NCI-H1105 (cell line): ENCODE data around the gene SLC22A3.
A peak's percentile ranks its signal among the peaks of the same experiment; 100 is the strongest.

Experiments used
- DNase-seq: peaks from one replicate; lab custom pipeline; 2025; lab: John Stamatoyannopoulos, UW

The SLC22A3 gene

DNA sequence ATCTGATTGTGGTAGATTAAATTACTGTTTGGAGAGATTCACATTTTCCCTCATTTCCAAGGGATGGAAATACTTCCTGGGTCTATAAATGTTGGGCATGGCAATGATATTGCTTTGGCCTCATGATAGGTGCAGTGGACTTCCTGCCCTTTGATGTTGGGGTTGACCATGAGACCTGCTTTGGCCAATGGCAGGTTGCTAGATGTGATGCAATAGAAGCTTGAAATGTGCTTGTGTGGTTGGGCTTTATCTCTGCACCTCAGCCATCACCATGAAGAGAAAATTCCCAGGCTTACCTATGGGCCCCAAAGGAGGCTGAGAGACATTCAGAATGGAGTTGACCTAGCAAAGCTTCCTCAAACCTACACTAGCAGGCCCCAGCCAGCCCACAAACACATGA is 69.4 kb downstream of the SLC22A3 start:
- DNase-seq, result no peak

DNA sequence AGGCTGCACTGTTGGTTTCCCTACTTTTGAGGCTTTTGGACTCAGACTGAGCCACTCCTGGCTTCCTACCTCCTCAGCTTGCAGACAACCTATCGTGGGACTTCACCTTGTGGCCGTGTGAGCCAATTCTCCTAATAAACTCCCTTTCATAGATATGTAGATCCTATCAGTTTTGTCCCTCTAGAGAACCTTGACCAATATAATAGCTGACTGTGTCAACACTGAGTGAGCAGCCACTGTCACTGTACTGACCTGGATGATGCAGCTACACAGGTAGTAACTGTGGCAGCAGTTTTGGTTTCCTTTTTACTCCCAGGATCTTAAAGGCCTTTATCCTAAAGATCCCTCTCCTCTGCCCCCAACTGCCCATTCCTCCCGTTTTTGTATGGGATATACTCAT is 70.2 kb downstream of the SLC22A3 start:
- DNase-seq, result no peak

DNA sequence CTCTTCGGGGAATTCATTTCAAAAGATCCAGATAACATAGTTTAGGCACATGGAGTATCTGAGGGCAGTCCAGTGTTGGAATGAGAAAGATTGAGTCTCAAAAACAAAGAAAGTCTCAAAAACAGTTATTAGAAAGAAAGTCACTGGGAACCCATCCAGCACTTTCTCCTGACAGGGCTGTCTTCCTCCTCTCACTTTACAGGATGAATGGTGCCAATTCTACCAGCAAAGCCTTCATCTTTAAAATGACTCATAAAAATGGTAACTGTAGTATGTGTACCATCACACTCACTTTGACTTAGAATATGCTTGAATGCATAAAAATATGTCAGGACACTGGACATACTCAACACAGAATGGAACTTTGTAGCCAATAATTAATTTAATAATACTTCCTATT is 71.3 kb downstream of the SLC22A3 start:
- no peak for DNase-seq

DNA sequence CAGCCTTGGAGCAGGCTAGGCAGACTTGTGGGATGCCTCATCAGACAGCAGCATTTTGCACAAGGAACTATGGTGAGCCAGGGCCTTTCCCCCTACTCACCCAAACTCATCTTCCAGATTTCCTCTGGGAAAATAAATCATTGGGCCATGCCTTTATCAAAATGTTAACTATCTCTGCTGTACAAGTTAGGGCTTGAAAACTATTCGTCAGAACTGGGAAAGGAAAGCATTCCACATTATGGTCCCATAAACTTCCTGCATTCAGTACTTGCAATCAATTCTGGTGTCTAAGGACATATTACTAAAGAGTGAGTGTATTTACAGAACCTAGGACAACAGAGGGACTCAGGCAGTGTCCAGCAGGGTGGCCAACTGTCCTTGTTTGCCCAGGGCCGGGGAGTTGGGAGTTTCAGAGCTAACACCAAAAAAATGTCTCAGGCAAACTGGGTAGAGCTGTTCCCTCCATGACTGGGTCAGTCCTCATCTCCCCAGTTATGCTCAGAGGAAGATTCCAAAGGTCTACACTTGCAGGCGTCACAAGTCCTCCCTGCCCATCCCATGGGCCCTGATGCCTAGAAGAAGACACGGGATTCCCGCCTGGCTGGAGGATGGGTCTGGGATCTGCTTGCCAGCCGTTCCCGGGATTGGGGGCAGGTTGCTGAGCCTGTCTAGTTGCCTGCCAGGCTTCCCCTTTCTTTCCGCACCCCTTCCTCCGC is 72.2 kb downstream of the SLC22A3 start:
- DNase-seq, result no peak

DNA sequence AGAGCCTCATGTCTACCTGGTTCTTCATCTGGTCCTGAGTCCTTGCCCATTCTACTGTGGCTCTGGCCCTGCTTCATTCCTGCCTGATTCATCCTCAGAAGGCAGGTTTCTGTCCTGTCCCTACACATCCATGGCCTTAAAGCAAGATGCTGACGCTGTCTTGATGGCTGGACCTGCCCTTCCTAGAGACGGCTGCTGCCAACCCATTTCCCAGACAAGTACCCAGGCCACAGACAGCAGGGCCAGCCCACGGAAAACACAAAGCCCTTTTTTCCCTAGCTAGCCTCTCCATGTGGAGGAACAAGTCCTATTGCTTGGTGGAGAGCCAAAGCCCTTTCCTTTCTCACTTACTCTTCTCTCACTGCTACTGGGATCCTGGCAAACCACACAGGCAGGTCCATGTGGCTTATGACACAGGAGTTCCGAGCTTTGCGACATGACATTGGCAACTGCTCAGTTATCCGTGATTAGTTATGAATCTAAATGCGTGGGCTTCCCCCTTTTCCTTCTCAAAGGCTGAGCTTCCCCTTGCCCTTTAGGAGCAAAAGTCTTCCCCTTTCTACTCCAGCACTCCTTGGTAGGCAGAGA is 72.9 kb downstream of the SLC22A3 start:
- no peak for DNase-seq

DNA sequence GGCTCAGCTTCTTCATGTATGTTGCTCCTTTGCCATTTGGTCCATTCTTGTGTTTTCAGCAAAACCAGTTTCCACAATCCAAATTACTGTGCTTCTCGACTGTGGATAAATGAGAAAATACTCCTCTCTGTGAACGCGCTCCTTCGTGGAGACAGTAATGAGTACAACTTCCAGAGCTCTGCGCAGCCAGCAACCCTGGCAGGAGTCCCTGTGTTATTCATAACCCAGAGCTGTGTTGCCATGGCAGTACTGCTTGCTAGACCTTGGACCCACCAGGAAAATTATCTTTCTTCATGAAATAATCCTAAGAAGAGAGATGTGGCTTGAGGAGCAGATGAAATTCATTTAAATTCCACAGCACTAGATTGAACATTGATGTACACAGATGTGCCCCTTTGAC is 73.7 kb downstream of the SLC22A3 start:
- DNase-seq, result no peak

DNA sequence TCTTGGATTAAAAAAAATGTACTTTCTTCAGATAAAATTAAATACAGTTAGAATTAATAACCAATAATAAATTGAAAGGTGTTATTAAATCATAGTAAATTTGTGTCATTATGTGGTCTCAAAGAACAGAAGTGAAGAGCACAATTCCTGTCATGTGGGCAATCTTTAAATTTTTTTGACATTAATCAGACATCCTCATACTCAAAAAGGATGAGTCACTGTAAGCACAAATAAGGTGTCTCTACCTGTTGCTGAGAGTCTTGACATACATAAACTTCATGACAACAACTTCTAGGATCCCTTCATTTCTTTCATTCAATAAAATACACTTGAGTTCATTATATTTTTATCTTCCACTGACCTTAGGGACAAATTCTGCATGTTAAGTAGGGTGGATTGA is 76.1 kb downstream of the SLC22A3 start:
- no peak for DNase-seq

DNA sequence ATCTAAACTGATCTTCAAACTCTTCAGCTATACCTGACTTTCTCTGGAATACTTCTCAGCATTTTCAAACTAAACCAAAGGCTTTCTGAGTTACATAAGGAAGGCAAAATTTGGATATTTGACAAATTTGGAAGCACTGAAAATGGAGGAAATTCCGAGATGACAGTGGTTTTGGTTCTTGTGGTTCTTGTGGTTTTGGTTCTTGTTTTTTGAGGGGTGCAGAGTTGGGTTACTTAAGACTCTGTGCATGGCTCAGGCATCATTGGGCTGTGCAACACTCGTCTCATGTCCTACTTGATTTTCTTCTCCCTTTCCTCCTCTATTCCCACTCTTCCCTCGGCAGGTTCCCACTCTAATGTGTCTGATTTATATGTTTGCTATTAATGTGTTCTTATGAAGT is 78.0 kb downstream of the SLC22A3 start:
- no peak for DNase-seq

DNA sequence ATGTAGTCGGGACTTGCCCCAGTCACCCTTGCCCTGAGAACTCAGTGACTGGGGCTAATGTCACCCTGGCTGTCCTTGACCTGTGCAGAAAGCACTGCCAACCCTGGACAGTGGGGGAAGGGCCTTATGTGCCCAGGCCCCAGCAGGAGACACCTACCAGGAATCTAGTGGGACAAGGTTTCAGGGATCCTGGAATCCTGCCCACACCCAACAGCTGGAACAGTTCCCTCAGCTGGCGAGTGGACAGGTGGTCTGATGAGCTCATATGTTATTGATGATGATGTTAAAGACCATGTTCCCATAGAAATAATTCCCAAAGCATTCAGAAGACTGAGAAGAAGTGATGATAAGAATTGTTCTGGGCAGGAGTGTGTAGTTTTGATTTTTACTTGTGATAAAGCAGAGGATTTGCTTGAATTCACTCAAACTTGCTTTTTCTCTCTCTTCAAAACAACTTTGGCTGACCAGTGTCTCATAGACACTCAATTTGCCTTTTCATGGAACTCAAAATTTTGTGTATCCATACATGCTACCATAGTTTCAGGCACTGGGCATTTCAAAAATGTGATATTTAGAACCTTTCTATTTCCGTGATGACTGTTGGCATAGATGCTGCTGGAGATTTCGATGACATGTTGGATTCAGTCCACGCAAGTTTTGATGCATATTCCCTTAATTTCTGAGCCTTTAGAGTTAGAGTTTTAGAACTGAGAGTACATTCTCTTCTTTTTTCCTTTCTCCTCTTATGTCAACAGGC is 79.3 kb downstream of the SLC22A3 start:
- peak; percentile 5 for DNase-seq

DNA sequence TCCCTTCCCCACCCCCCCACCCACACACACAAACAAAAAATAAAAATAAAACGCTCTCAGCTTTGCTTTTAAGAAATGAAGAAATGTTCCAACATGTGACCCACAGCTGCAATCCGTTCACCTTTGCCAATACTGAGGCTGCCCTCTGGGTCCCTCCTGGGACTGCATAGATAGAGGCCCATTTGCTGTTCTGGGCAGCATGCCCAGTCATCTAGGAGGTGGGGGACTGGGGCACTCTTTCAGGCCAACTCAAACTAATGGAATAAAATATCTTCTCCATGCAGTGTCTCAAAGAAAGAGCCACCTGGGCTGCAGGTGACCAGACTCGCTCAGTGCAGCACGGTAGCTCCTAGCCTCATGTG is 79.9 kb downstream of the SLC22A3 start:
- peak; percentile 94 for DNase-seq

DNA sequence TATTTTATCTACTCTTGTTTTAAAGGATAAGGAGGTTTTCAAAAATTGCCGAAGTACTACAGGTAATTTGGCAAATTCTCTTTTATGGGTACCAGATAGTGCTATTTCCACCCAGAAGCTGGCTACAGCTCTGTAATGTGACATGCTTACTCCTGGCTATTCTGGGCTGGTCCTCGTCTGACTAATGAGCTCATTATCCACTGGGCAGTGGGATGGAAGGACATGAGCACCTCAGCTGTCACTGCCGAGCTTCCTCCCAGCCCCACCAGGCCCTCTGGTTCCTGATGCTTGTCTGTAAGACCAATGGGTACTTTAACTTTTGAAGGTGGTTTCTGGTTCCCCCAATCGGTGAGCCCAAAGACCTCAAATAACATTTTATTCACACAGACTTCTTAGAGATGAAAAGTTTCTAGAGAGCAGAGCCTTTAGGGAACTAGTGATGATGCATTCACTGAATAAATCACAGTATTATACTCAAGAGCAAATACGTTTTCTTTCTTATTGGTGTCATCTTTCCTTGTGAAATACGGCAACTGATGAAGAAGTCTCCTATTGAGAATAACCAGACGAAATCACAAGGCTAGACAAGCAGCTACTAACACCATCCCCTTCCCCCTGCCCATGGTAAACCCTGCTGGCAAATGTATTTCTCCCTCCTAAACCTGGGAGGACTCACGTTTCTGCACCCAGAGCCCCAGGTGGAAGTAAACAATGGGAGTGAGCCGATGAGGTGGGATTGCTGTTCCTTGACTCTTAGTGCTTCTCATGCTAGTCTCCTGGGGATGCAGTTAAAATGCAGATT is 80.8 kb downstream of the SLC22A3 start:
- DNase-seq, result no peak

DNA sequence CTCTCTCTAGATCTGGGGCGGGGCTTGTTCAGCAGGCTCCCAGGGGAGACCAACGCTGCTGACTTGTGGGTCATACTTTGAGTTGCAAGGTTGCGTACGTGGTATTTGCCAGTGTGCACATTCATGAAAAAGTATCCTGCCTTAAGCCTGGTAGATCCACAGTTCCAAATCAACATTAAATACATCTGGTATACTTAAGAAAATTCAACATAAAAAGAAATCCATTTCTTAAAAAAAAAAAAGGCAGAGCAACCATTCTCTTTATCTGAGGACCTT is 81.4 kb downstream of the SLC22A3 start:
- no peak for DNase-seq

DNA sequence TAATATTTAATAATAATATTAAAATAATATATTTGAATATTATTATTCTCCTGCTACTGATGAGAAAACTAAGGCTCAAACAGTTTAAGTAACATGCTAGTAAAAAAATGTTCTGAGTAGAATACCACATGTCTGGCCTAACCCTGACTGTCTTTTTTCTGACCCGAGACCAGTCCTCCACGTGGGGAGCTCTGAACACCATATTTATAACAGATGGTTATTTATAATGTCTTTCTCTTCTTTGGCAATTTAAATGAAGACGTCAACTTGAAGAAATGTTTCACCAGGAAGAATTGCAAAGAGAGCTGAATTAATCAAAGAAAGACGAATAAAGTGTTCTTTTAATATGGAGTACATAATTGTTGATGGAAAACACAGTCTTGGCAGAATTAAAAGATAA is 82.0 kb downstream of the SLC22A3 start:
- no peak for DNase-seq

DNA sequence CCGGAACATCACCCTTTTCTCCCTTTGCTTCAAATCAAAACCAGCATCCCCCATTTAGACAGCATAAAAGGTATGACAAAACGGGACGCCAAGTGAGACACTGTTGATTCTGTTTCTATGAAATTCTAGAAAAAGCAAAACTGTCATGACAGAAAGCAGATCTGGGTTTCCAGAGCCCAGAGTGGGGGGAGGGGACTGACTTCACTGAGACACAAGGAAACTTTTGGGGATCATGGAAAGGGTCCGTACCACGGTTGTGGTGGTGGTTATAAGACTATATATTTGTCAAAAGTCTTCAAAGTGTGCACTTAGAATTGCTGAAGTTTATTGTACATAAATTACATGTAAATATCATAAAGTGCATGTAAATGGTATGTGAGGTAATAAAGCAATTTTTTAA is 82.6 kb downstream of the SLC22A3 start:
- no peak for DNase-seq

DNA sequence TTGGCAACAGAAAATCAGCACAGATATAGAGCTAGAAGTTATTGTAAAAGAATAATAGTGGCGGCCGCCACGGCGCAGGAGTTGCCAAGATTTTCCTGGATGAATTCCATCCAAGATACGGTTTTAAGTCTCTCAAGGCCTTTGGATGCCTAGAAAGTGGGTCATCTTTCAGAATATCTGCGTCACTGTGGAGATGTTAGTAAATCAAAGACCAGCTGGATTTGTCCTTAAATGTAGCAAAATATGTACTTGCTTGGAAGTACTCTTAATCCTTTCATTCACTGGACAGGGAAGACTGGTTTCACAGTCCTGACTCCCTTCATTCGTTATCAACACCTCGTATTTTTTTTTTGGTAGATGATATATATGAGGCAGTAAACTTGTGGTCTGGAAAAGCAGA is 83.0 kb downstream of the SLC22A3 start:
- no peak for DNase-seq

DNA sequence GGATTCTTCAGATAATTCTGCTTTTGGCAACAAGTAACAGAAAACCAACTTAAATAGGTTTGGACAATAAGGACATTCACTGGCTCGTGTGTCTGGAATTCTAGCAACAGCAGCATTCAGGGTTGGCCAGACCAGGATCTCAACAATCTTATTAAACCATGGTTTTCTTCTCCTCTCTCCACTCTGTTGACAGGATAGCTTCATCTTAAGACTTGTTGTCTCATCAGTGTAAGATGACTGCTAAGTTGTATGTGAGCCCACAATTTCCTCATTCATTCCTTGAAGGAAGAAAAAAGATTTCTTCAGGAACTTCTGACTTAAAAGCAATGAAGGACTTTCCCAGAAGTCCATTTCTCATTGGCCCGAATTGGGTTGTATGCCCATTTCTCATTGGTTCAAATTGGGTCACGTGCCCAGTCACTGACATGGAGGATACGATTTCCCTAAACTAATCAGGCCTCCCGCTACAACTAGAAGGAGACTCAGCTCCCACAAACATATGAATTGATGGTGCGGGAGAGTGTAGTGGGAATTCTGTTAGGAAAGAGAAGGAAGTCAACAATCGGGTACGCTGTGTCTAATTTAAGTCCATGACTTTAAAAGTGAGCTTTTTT is 83.7 kb downstream of the SLC22A3 start:
- no peak for DNase-seq

DNA sequence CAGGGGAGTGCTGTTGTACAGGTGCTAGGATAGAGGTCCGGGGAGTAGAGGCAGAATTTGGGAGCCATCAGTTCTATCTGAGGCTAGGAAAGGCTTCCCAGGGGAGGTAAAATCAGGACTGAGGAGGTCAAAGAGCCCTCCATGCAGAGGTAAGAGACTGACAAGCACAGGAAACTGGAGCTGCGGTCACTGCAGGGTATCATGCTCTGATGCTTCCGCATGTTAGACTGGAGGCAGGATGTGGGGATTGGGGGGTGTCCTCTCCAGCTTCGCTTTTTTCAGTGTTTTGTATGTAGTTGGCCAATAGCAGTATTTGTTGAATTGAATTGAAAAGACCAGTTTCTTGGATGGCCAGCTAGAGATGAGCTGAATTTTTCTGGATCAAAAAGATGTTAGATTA is 87.8 kb downstream of the SLC22A3 start:
- no peak for DNase-seq

DNA sequence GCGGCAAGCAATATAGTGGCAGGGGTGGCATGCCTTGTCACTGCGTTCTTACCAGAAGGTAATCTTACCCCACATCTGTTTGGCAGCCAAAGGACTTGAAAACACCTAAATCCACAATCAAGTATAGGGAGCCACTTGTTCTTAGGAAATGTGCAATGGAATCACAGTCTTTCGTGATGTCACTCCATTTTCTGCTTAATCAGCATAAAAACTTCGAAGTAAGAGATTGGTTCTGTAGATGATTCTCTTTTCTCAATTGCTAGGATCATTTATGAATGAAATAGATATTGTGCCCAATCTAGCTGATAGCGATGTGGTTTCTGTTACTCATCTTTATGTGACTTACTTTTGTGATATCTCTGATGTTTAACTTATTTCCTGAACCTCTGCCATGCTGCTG is 89.0 kb downstream of the SLC22A3 start:
- DNase-seq, result no peak

DNA sequence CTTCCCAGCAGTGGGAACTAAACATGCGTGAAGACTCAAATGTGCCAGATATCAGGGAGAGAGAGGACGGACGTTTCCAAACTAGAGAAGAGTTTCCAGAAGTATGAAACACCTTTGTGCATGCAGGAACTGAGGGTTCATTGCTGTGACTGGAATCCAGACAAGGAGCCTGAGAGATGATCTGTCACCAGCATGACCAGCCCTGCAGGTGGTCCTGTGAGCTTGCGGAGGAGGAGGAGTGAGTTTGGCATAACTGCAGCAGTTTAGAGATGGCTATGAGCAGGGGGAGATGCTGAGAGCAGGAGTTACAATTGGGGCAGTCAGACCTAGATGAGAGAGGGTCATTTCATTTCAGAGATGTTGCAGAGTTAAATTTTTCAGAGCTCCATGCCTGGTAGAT is 89.6 kb downstream of the SLC22A3 start:
- DNase-seq, result no peak

DNA sequence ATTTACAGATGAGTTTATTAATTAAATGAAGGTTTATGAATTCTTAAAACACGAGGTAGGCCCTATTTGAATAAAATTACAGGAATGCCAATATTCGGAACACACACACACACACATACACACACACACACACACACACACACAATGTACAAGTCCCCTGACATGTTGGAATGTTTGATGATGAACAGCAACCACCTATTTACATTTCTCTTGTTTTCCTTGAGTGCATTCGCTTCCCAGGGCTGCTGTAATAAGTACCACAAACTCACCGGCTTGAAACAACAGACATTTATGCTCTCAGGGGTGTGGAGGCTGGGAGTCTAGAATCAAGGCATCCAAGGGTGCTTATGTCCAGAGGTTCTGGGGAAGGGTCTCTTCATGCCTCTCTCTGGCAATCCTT is 90.3 kb downstream of the SLC22A3 start:
- no peak for DNase-seq

DNA sequence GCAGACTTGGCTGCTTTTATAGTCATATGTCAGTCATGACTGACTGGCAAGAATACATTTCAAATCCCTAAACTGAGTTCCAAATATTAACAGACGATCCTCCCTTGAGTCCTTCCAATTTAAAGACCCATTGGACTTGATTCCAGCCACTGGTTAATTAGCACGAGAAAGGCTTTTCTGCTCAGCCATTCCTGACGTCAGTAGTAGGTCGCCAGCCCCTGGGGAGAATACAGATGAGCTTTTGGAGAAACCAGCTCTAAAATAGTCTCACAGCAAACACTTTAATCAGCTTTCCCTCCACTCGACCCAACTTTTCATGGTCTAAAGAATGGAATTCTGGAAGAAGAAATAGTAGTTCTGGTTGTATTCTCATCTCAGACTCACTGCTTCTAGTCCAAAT is 91.6 kb downstream of the SLC22A3 start:
- no peak for DNase-seq

DNA sequence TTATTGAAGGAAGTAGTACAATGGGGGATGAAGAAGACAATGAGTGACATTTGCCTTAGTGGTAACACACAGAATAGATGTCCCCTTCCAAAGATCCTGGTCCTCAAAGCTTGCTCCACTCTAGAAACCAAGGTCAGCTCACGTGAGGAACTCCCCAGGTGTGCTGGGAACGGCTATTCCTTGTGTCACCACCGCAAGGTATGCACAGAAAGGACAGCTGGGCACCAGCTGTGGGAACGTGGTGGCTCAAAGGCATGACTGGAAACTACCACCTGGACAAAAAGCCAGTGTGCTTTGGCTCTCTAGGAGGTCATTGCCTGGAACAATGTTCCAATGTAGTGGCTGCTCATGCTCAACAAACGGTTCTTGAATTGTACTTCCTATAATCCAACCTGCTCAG is 94.0 kb downstream of the SLC22A3 start:
- DNase-seq, result no peak

DNA sequence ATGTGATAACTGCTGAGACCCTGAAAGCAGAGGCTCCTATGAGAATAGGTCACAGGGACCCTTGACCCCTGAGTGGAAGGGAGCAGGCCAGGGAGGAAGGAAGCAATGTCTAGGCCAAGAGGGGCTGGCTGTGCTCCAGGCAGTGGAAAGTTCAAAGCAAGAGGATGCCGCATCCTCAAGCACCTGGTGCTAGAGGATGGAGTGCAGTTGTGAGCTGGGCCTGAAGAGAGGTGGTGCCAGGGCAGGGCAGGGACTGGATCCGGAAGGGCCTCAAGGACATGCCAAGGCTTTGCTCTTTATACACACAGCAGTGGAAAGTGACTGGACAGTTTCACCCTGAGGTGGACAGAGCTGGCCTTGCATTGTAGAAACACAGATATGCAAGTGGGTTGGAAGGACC is 97.0 kb downstream of the SLC22A3 start:
- DNase-seq, result no peak
